Endothelial cell (in vitro differentiated cells): ENCODE data around the gene PNPLA1. TPM values are rescaled to one million over a fixed set of nuclear protein-coding genes. Genes with fewer than 3 reads are reported as not detected.
"Not testable (repeated sequence)": the region's sequence is repeated elsewhere in the genome, so short reads cannot be mapped to it uniquely, and the experiment has no call there.

Experiments used
- DNase-seq: peaks from one replicate; pipeline ENCODE4 v3.0.0; 2021; ENCODE audit warnings: low spot score
- H3K27ac Mint-ChIP-seq: one replicate; pipeline ENCODE4 v1.8.0; 2021; ENCODE audit warnings: mixed read lengths, inconsistent platforms; ENCODE audit not compliant: unreplicated experiment
- H3K27me3 Mint-ChIP-seq: one replicate; pipeline ENCODE4 v1.8.0; 2021; ENCODE audit warnings: mild to moderate bottlenecking, moderate library complexity, mixed read lengths, inconsistent platforms; ENCODE audit not compliant: unreplicated experiment
- H3K36me3 Mint-ChIP-seq: one replicate; pipeline ENCODE4 v1.8.0; 2021; ENCODE audit warnings: mild to moderate bottlenecking, low read depth, mixed read lengths, inconsistent platforms; ENCODE audit not compliant: unreplicated experiment
- H3K4me1 Mint-ChIP-seq: one replicate; pipeline ENCODE4 v1.8.0; 2021; ENCODE audit warnings: mild to moderate bottlenecking, mixed read lengths, inconsistent platforms; ENCODE audit not compliant: unreplicated experiment
- H3K4me3 Mint-ChIP-seq: one replicate; pipeline ENCODE4 v1.8.0; 2021; ENCODE audit warnings: mild to moderate bottlenecking, mixed read lengths, inconsistent platforms; ENCODE audit not compliant: unreplicated experiment
- H3K9me3 Mint-ChIP-seq: one replicate; pipeline ENCODE4 v1.8.0; 2021; ENCODE audit warnings: mixed read lengths, inconsistent platforms; ENCODE audit not compliant: unreplicated experiment
- CTCF ChIP-seq: fragments of 200-600 bp; sonication (generic); IDR thresholded peaks from one replicate; pipeline ENCODE4 v1.5.0; 2021; ENCODE audit warnings: antibody characterized with exemption; ENCODE audit not compliant: unreplicated experiment
- total RNA-seq: library from RNA; stranded (reverse); fragmentation: NEBNext Ultra II Directional; extraction: Animal tissue kit (Norgen Biotek cat#: 25700); gene quantifications from one replicate; pipeline ENCODE4 v1.2.1, GENCODE V29; 2021; ENCODE audit not compliant: unreplicated experiment

Gene PNPLA1
- total RNA-seq, 1 donor from 2014 or later: not detected

GRCh38 chr6:36334832-36335459 is 65.1 kb downstream of the PNPLA1 start:
- Mint-ChIP-seq H3K27me3 (peaks cover 10% of the 10 kb centered on the region), H3K9me3 (no peaks in the 10 kb centered on the region), H3K4me3 (no peak overlapping the region), H3K4me1 (peaks cover 12% of the 10 kb centered on the region), H3K27ac (no peak overlapping the region), H3K36me3 (peaks cover 3% of the 10 kb centered on the region)
- TF ChIP-seq CTCF: no peak
- no peak for DNase-seq

DNA sequence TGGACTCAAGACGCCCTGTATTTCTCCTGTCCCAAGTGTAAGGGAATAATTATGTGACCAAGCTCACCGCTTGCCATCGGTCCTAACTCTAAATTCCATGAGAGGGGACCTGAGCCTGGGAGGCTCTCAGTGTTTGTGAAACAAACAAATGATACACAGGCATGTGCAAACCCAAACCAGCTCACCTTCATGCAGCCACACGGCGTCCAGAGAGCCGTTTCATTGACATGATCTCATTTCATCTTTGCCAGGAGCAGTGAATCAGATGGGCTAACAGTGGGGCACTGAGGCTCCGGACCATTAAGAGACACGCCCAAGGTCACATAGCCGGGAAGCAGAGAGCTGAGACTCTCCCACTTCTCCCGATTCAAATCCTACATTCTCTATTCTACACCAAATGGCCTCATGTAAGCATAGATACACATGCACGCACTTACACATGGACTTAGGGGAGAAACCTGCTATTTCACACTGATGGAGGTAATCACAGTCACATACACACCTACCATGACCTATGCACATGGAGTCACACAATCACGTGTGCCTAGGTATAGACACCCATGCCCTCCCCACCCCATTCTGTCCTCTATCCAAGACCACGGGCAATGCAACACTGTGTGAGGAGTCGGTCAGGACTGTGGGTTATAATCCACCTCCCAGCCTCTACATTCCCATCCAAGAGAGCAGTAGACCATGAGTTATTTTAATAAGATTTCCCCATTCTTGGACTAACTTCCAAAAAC is 65.8 kb downstream of the PNPLA1 start:
- no peak overlapping the region for H3K27ac Mint-ChIP-seq
- H3K9me3 Mint-ChIP-seq: no peaks in the 10 kb centered on the region
- no peak overlapping the region for H3K4me3 Mint-ChIP-seq
- DNase-seq: no peak
- peaks cover 12% of the 10 kb centered on the region for H3K27me3 Mint-ChIP-seq
- peaks cover 6% of the 10 kb centered on the region for H3K36me3 Mint-ChIP-seq
- H3K4me1 Mint-ChIP-seq: peaks cover 13% of the 10 kb centered on the region
- no peak for TF ChIP-seq CTCF

DNA sequence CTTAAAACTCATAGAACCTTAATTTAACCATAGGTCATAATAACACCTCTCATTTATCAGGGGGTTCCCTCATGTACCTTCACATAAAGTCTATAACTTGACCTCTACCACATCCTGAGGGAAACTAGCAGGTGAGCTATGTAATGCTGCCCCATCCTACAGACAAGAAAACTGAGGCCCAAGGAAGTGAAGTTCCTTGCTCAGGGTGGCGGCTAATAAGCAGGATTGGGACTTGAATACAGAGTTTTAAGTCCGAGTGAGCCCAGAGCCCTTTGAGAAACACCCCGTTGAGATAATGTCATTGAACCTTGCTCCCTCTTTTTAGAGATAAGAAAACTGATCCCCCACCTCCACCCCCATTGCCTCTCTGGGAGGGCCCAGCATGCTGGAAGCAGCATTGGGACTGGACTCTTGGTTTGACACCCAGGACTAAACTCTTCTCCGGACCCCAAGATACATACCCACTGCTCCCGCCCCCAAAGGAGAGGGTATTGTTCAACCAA is 66.4 kb downstream of the PNPLA1 start:
- Mint-ChIP-seq H3K27me3 (peaks cover 13% of the 10 kb centered on the region), H3K9me3 (no peaks in the 10 kb centered on the region), H3K27ac (no peak overlapping the region), H3K4me3 (no peak overlapping the region), H3K36me3 (peaks cover 6% of the 10 kb centered on the region), H3K4me1 (peaks cover 15% of the 10 kb centered on the region)
- no peak for TF ChIP-seq CTCF
- no peak for DNase-seq

- no peak for DNase-seq
- no peaks in the 10 kb centered on the region for H3K9me3 Mint-ChIP-seq
- H3K27me3 Mint-ChIP-seq: peaks cover 13% of the 10 kb centered on the region
- no peak within 1 kb of the TSS for H3K4me3 Mint-ChIP-seq
- TF ChIP-seq CTCF: no peak
- peaks cover 15% of the 10 kb centered on the region for H3K4me1 Mint-ChIP-seq
- H3K27ac Mint-ChIP-seq: no peak within 1 kb of the TSS
- H3K36me3 Mint-ChIP-seq: peaks cover 6% of the 10 kb centered on the region
Observed at GRCh38 chr6:36336779-36337241, 67.0 kb downstream of the PNPLA1 start, which contains the start of gene BNIP5. Gene BNIP5 (minus strand): TSS chr6:36336888. CDS start chr6:36330690, 6,198 bp downstream.

GRCh38 chr6:36337814-36338213 is 68.0 kb downstream of the PNPLA1 start:
- Mint-ChIP-seq H3K4me1 (peaks cover 15% of the 10 kb centered on the region), H3K4me3 (no peak overlapping the region), H3K27ac (no peak overlapping the region), H3K27me3 (peaks cover 9% of the 10 kb centered on the region), H3K36me3 (peaks cover 6% of the 10 kb centered on the region), H3K9me3 (no peaks in the 10 kb centered on the region)
- TF ChIP-seq CTCF: no peak
- DNase-seq: no peak

GRCh38 chr6:36338223-36338622 is 68.4 kb downstream of the PNPLA1 start:
- not testable (repeated sequence) for H3K27me3 Mint-ChIP-seq, H3K4me3 Mint-ChIP-seq, H3K9me3 Mint-ChIP-seq, H3K36me3 Mint-ChIP-seq, DNase-seq, H3K27ac Mint-ChIP-seq
- H3K4me1 Mint-ChIP-seq: peaks cover 18% of the 10 kb centered on the region
